Measurements from ENCODE around the gene RCOR3.
"Not testable (repeated sequence)": the region's sequence is repeated elsewhere in the genome, so short reads cannot be mapped to it uniquely, and the experiment has no call there.

RCOR3 gene

GRCh38 chr1:211258756-211259637 is at the start of gene RCOR3:
TSS of gene RCOR3 (plus strand) at chr1:211259366. CDS start at chr1:211259561, 195 bp downstream.
- DNase-seq = peak; percentile 99

- DNase-seq = no peak
Measured at GRCh38 chr1:211210052-211210451, 49.1 kb upstream of the RCOR3 start.

- DNase-seq = no peak
Measured at GRCh38 chr1:211210965-211211364, 48.2 kb upstream of the RCOR3 start.

GRCh38 chr1:211213702-211214101 is 45.5 kb upstream of the RCOR3 start:
- no peak for DNase-seq

- no peak for DNase-seq
Measured at GRCh38 chr1:211215577-211215976, 43.6 kb upstream of the RCOR3 start.

GRCh38 chr1:211217392-211217791 is 41.8 kb upstream of the RCOR3 start:
- no peak for DNase-seq

GRCh38 chr1:211222469-211223234 is 36.5 kb upstream of the RCOR3 start:
- DNase-seq = not testable (repeated sequence)

- not testable (repeated sequence) for DNase-seq
Measured at GRCh38 chr1:211228573-211229364, 30.4 kb upstream of the RCOR3 start.

- DNase-seq = no peak
Measured at GRCh38 chr1:211229365-211229759, 29.8 kb upstream of the RCOR3 start.

- DNase-seq = no peak
Measured at GRCh38 chr1:211231873-211232272, 27.3 kb upstream of the RCOR3 start.

GRCh38 chr1:211236633-211237320 is 22.4 kb upstream of the RCOR3 start:
- no peak for DNase-seq

GRCh38 chr1:211237579-211237978 is 21.6 kb upstream of the RCOR3 start:
- no peak for DNase-seq

GRCh38 chr1:211240567-211240966 is 18.6 kb upstream of the RCOR3 start:
- not testable (repeated sequence) for DNase-seq

GRCh38 chr1:211241071-211241470 is 18.1 kb upstream of the RCOR3 start:
- no peak for DNase-seq

GRCh38 chr1:211243639-211244038 is 15.5 kb upstream of the RCOR3 start:
- not testable (repeated sequence) for DNase-seq

GRCh38 chr1:211246583-211246982 is 12.6 kb upstream of the RCOR3 start:
- DNase-seq = not testable (repeated sequence)

GRCh38 chr1:211247921-211248320 is 11.2 kb upstream of the RCOR3 start:
- peak; percentile 11 for DNase-seq

GRCh38 chr1:211249611-211250010 is 9.6 kb upstream of the RCOR3 start:
- not testable (repeated sequence) for DNase-seq

- no peak for DNase-seq
Measured at GRCh38 chr1:211257826-211258225, 1.3 kb upstream of the RCOR3 start.

- DNase-seq = peak; percentile 65
Measured at GRCh38 chr1:211258310-211258755, 833 bp upstream of the RCOR3 start.

GRCh38 chr1:211259638-211260126 is 516 bp downstream of the RCOR3 start:
- DNase-seq = peak; percentile 39

All from NCI-H2107 (cell line).